Measurements from ENCODE around the gene RMND5A.

RMND5A gene

DNA sequence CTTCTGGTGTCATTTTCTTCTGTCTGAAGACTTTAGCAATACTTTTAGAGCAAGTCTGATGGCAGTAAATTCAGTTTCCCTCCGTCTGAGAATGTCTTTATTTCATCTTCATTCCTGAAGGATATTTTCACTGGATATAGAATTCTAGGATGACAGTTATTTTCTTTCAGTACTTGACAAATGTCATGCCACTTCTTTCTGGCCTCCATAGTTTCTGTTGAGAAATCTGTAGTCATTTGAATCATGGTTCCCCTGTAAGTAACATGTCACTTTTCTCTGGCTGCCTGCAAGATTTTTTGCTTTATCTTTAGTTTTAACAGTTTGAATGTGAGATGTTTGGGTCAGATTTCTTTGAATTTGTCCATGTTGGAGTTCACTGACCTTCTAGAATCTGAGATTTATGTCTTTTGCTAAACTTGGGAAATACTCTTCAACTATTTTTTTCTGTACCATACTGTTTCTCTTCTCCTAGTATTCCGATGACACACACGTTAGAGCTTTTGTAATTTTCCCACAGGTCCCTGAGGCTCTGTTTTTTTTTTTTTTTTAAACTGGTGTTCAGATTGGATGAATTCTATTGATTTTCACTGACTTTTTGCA is 30.2 kb downstream of the RMND5A start:
- H3K4me3 ChIP-seq (replicated peaks; ENCODE audit: low read depth, low read length), result no peak overlapping the region
- no peak for DNase-seq (ENCODE audit: extremely low read depth, low read depth)
- TF ChIP-seq CTCF (IDR thresholded peaks at IDR 0.05; ENCODE audit: low read depth, low read length, missing control alignments), result no peak

- no peak overlapping the region for H3K4me3 ChIP-seq (replicated peaks; ENCODE audit: low read depth, low read length)
- DNase-seq (ENCODE audit: extremely low read depth, low read depth), result no peak
- no peak for TF ChIP-seq CTCF (IDR thresholded peaks at IDR 0.05; ENCODE audit: low read depth, low read length, missing control alignments)
Measured at GRCh38 chr2:86751778-86752177, 31.7 kb downstream of the RMND5A start.

GRCh38 chr2:86752934-86753333 is 32.8 kb downstream of the RMND5A start:
- no peak overlapping the region for H3K4me3 ChIP-seq (replicated peaks; ENCODE audit: low read depth, low read length)
- no peak for DNase-seq (ENCODE audit: extremely low read depth, low read depth)
- TF ChIP-seq CTCF (IDR thresholded peaks at IDR 0.05; ENCODE audit: low read depth, low read length, missing control alignments), result no peak

DNA sequence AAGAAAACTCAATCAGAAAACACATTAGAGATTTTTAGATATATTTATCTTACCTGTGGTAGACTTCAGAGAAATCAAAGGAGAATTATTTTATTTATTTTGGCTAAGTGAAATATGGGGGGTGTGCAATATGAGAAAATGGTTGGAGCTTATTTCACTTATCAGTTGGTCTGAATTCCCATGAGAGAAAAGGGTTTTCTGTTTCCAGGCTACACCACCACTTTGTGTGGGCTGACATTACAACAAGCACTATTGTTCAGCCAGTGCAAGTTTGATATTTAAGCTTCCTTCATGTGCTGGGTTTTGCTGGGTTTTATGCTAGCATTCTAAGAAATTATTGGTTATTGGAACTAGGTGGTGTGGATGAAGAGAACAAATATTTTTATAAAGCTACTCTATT is 33.5 kb downstream of the RMND5A start:
- TF ChIP-seq CTCF (IDR thresholded peaks at IDR 0.05; ENCODE audit: low read depth, low read length, missing control alignments), result no peak

GRCh38 chr2:86758405-86758804 is 38.3 kb downstream of the RMND5A start:
- H3K4me3 ChIP-seq (replicated peaks; ENCODE audit: low read depth, low read length), result no peak overlapping the region
- DNase-seq (ENCODE audit: extremely low read depth, low read depth), result no peak
- TF ChIP-seq CTCF (IDR thresholded peaks at IDR 0.05; ENCODE audit: low read depth, low read length, missing control alignments), result no peak

More for the DNA sequence above, 33.5 kb downstream of the RMND5A start:
- no peak overlapping the region for H3K4me3 ChIP-seq (replicated peaks; ENCODE audit: low read depth, low read length)
- DNase-seq (ENCODE audit: extremely low read depth, low read depth), result no peak

GRCh38 chr2:86760371-86760770 is 40.3 kb downstream of the RMND5A start:
- no peak for TF ChIP-seq CTCF (IDR thresholded peaks at IDR 0.05; ENCODE audit: low read depth, low read length, missing control alignments)
- no peak for DNase-seq (ENCODE audit: extremely low read depth, low read depth)
- no peak overlapping the region for H3K4me3 ChIP-seq (replicated peaks; ENCODE audit: low read depth, low read length)

Measured in HFF-Myc (cell line).